ENCODE results near the gene PRR18. TPM values are rescaled to one million over a fixed set of nuclear protein-coding genes. Genes with fewer than 3 reads are reported as not detected.

PRR18 gene
- total and polyA plus RNA-seq, 2 of the 13 experiments (the other 11 are each of a cell fraction or from before 2014, with no cell fraction given) = 0.04 TPM

DNA sequence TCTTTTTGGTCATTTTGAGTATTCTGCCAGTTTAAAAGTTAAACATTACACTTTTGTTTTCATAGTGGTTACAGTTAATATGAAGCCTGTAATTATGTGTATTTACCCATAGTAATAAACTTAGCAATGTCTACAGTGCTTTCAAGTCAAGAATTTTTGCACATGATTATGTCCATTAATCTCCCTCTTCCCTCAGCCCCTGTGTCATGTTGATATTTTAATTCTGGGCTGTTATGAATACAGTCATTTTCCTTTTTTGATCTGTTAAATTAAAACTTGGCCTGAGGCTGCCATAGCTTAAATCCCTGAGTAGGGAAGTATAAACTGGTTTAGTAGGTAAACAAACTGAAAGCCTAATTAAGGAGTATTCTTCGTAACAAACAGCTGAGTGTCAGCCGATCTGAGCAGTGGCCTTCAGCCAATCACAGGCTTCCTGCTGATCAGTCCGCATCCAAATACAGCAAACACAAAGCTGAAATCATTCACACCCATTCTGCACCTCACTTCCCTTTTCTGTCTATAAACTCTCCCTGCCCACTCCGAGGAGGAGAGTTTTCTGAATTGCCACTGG, 43.6 kb upstream of the PRR18 start (continued):
- TF ChIP-seq, protein P1, sequence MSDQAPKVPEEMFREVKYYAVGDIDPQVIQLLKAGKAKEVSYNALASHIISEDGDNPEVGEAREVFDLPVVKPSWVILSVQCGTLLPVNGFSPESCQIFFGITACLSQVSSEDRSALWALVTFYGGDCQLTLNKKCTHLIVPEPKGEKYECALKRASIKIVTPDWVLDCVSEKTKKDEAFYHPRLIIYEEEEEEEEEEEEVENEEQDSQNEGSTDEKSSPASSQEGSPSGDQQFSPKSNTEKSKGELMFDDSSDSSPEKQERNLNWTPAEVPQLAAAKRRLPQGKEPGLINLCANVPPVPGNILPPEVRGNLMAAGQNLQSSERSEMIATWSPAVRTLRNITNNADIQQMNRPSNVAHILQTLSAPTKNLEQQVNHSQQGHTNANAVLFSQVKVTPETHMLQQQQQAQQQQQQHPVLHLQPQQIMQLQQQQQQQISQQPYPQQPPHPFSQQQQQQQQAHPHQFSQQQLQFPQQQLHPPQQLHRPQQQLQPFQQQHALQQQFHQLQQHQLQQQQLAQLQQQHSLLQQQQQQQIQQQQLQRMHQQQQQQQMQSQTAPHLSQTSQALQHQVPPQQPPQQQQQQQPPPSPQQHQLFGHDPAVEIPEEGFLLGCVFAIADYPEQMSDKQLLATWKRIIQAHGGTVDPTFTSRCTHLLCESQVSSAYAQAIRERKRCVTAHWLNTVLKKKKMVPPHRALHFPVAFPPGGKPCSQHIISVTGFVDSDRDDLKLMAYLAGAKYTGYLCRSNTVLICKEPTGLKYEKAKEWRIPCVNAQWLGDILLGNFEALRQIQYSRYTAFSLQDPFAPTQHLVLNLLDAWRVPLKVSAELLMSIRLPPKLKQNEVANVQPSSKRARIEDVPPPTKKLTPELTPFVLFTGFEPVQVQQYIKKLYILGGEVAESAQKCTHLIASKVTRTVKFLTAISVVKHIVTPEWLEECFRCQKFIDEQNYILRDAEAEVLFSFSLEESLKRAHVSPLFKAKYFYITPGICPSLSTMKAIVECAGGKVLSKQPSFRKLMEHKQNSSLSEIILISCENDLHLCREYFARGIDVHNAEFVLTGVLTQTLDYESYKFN (CRISPR knock-in tag; conservative IDR thresholded peaks at IDR 0.05) = peak; percentile 78
- 0 out of 2 replicates have a peak, but pooled peaks have one; percentile 29 for TF ChIP-seq FOSL2 (CRISPR knock-in tag; IDR thresholded peaks at IDR 0.05)
- TF ChIP-seq RXRB (CRISPR knock-in tag; IDR thresholded peaks at IDR 0.05; ENCODE audit: borderline replicate concordance) = peak; percentile 6; the same call in 1 of the 2 replicates
- TF ChIP-seq ZNF136 (CRISPR knock-in tag; IDR thresholded peaks at IDR 0.05; ENCODE audit: low read depth) = peak; percentile 49; the same call in 1 of the 2 replicates
- TF ChIP-seq, protein P2, sequence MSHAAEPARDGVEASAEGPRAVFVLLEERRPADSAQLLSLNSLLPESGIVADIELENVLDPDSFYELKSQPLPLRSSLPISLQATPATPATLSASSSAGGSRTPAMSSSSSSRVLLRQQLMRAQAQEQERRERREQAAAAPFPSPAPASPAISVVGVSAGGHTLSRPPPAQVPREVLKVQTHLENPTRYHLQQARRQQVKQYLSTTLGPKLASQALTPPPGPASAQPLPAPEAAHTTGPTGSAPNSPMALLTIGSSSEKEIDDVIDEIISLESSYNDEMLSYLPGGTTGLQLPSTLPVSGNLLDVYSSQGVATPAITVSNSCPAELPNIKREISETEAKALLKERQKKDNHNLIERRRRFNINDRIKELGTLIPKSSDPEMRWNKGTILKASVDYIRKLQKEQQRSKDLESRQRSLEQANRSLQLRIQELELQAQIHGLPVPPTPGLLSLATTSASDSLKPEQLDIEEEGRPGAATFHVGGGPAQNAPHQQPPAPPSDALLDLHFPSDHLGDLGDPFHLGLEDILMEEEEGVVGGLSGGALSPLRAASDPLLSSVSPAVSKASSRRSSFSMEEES (CRISPR knock-in tag; IDR thresholded peaks at IDR 0.05) = 0 out of 2 replicates have a peak, but pooled peaks have one; percentile 38
- TF ChIP-seq TEAD3 (CRISPR knock-in tag; optimal IDR thresholded peaks at IDR 0.05; ENCODE audit: borderline replicate concordance) = peak; percentile 26
- no peak for TF ChIP-seq CHCHD3 (CRISPR knock-in tag; IDR thresholded peaks at IDR 0.05)
- TF ChIP-seq, protein P3, sequence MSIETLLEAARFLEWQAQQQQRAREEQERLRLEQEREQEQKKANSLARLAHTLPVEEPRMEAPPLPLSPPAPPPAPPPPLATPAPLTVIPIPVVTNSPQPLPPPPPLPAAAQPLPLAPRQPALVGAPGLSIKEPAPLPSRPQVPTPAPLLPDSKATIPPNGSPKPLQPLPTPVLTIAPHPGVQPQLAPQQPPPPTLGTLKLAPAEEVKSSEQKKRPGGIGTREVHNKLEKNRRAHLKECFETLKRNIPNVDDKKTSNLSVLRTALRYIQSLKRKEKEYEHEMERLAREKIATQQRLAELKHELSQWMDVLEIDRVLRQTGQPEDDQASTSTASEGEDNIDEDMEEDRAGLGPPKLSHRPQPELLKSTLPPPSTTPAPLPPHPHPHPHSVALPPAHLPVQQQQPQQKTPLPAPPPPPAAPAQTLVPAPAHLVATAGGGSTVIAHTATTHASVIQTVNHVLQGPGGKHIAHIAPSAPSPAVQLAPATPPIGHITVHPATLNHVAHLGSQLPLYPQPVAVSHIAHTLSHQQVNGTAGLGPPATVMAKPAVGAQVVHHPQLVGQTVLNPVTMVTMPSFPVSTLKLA (IDR thresholded peaks at IDR 0.05) = no peak
- TF ChIP-seq ZKSCAN5 (CRISPR knock-in tag; IDR thresholded peaks at IDR 0.05) = no peak
- TF ChIP-seq SOX6 (IDR thresholded peaks at IDR 0.05) = no peak
- peak; percentile 72 for TF ChIP-seq SOX6 (CRISPR knock-in tag; IDR thresholded peaks at IDR 0.05)
- TF ChIP-seq SAP130 (CRISPR knock-in tag; IDR thresholded peaks at IDR 0.05; ENCODE audit: low read depth) = peak; percentile 67
- TF ChIP-seq ASH2L (IDR thresholded peaks at IDR 0.05; ENCODE audit: insufficient read length, low read depth, low read length) = peak; percentile 37
- TF ChIP-seq, protein P4, sequence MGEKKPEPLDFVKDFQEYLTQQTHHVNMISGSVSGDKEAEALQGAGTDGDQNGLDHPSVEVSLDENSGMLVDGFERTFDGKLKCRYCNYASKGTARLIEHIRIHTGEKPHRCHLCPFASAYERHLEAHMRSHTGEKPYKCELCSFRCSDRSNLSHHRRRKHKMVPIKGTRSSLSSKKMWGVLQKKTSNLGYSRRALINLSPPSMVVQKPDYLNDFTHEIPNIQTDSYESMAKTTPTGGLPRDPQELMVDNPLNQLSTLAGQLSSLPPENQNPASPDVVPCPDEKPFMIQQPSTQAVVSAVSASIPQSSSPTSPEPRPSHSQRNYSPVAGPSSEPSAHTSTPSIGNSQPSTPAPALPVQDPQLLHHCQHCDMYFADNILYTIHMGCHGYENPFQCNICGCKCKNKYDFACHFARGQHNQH (CRISPR knock-in tag; IDR thresholded peaks at IDR 0.05) = peak; percentile 25; the same call in 1 of the 2 replicates
- no peak for TF ChIP-seq ZNF782 (CRISPR knock-in tag; IDR thresholded peaks at IDR 0.05; ENCODE audit: borderline replicate concordance)
- peak; percentile 55; the same call in 1 of the 2 replicates for TF ChIP-seq MIER3 (CRISPR knock-in tag; IDR thresholded peaks at IDR 0.05; ENCODE audit: borderline replicate concordance)
- peak; percentile 56; the same call in 1 of the 2 replicates for TF ChIP-seq MBD4 (IDR thresholded peaks at IDR 0.05; ENCODE audit: borderline replicate concordance, low read length)
- TF ChIP-seq TBX2 (CRISPR knock-in tag; IDR thresholded peaks at IDR 0.05; ENCODE audit: borderline replicate concordance) = peak; percentile 61; the same call in 1 of the 2 replicates
- TF ChIP-seq ZSCAN29 (CRISPR knock-in tag; conservative IDR thresholded peaks at IDR 0.05) = no peak
- no peak for TF ChIP-seq KMT2A (CRISPR knock-in tag; IDR thresholded peaks at IDR 0.05)

Measured in HepG2 (cell line).